Neural cell (in vitro differentiated cells): ENCODE measurements around the gene GNAS.

ENCODE experiments used
- EZH2 ChIP-seq: fragments of 200-600, 300-800 bp; shearing (Covaris generic), sonication (generic); IDR thresholded peaks from 2 replicates; pipeline ENCODE4 v1.6.1; 2014; ENCODE audit warnings: antibody characterized with exemption, low read length, borderline replicate concordance, mild to moderate bottlenecking; ENCODE audit not compliant: insufficient read depth, poor library complexity, severe bottlenecking
- SMC3 ChIP-seq: fragments of 450-650 bp; conservative IDR thresholded peaks from 2 replicates; pipeline ENCODE4 v1.6.1; 2014; ENCODE audit warnings: antibody characterized with exemption, mild to moderate bottlenecking, moderate library complexity; ENCODE audit not compliant: poor library complexity
- TAF1 ChIP-seq: IDR thresholded peaks from 2 replicates; pipeline ENCODE4 v1.6.1; 2012; ENCODE audit warnings: low read depth
- TF ChIP-seq, protein P1 (sequence below): fragments of 450-650 bp; IDR thresholded peaks from 2 replicates; pipeline ENCODE4 v1.5.1; 2014; ENCODE audit warnings: antibody characterized with exemption, mild to moderate bottlenecking, moderate library complexity; ENCODE audit not compliant: poor library complexity, severe bottlenecking

DNA sequence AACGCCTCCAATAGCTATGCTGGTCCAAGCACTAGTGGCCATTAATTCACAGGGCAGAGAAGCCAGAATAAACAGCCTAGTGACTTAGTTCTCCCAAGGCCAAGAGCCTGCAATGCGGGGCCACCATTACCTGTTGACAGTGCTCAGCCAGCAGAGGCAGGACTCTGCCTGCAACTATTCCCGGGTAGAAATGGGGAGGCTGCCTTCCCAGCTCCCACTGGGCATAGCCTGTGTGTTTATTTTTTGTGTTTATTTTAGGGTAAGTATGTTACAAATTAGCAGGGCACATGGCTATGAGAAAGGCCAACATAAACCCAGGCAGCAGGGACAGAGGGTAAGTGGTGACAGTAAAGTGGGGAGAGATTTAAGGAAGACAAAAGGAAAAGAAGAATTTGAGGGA is 6.8 kb upstream of the GNAS start:
- TF ChIP-seq, protein P1, sequence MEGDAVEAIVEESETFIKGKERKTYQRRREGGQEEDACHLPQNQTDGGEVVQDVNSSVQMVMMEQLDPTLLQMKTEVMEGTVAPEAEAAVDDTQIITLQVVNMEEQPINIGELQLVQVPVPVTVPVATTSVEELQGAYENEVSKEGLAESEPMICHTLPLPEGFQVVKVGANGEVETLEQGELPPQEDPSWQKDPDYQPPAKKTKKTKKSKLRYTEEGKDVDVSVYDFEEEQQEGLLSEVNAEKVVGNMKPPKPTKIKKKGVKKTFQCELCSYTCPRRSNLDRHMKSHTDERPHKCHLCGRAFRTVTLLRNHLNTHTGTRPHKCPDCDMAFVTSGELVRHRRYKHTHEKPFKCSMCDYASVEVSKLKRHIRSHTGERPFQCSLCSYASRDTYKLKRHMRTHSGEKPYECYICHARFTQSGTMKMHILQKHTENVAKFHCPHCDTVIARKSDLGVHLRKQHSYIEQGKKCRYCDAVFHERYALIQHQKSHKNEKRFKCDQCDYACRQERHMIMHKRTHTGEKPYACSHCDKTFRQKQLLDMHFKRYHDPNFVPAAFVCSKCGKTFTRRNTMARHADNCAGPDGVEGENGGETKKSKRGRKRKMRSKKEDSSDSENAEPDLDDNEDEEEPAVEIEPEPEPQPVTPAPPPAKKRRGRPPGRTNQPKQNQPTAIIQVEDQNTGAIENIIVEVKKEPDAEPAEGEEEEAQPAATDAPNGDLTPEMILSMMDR: no peak
- TF ChIP-seq EZH2: no peak
- no peak for TF ChIP-seq TAF1
- TF ChIP-seq SMC3: no peak
